ENCODE results near the gene RABGGTA.
A peak's percentile ranks its signal among the peaks of the same experiment; 100 is the strongest.

Gene RABGGTA

DNA sequence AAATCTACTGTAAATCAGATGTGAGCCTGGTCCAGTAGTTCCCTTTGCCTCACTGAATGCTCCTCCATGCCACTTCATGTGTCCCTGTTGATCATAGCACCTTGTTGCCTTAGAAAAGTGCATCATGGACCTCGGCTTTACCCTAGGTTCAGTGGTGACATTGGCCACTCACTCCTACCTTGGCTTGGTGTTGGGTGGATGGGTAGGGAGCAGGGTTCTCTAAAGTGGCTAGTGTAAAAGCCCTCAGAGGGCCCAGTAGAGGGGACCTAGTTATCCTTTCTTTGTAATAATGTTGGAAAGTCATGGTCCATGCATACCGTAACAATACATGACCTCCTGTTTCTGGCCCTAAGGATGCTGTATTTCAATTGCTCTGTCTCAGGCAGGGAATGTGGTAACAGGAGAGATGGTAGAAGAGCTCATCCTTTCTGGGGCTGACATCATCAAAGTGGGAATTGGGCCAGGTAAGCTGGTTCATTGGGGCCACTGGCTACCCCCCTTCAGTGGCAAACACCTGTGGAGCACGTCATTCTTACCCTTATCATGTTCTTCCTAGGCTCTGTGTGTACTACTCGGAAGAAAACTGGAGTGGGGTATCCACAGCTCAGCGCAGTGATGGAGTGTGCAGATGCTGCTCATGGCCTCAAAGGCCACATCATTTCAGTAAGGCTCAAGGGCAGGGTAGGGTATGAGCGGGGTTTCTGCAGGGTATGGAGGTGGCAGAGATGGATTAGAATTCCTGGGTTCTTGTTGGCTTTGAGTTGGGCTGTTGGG lies 34.5 kb downstream of the RABGGTA start:
- WGBS (ENCODE audit: extremely low coverage, insufficient coverage, insufficient read length), result no CpG with 5 or more reads among the region's 6 CpGs
- no peak overlapping the region for H3K18ac ChIP-seq (ENCODE audit: low read length)
- H3K14ac ChIP-seq (ENCODE audit: low read length), result no peak overlapping the region
- no peak overlapping the region for H3K9ac ChIP-seq (ENCODE audit: low read length)
- no peak overlapping the region for H2BK120ac ChIP-seq (ENCODE audit: insufficient read depth, low read length, poor library complexity)
- peaks cover 8% of the 10 kb centered on the region for H3K79me2 ChIP-seq (ENCODE audit: control insufficient read depth, insufficient read depth, low read length, poor library complexity)
- H3K4me3 ChIP-seq (ENCODE audit: low read depth, low read length), result no peak overlapping the region
- H4K91ac ChIP-seq (ENCODE audit: low read depth, low read length), result no peak overlapping the region
- H2BK5ac ChIP-seq (ENCODE audit: low read depth, low read length, poor library complexity), result no peak overlapping the region
- no peak overlapping the region for H3K4me2 ChIP-seq (ENCODE audit: low read length)
- no peak overlapping the region for H3K27ac ChIP-seq (ENCODE audit: low read depth, low read length)
- DNase-seq, result no peak
- no peak overlapping the region for H4K12ac ChIP-seq (ENCODE audit: low read depth, low read length)
- no peak overlapping the region for H4K8ac ChIP-seq (ENCODE audit: low read depth, low read length)
- H2AFZ ChIP-seq (ENCODE audit: insufficient read depth, low read length, poor library complexity), result no peak overlapping the region
- peaks cover 26 to 47% of the 10 kb centered on the region in 2 experiments for H3K36me3 ChIP-seq (ENCODE audit: control insufficient read depth in 1 of 2, insufficient read depth in 2 of 2, low read length in 2 of 2)
- no peak overlapping the region for H3K23ac ChIP-seq (ENCODE audit: low read length)
- H3K4ac ChIP-seq (ENCODE audit: low read depth, low read length), result no peak overlapping the region
- peaks cover 7 to 17% of the 10 kb centered on the region in 2 experiments for H3K4me1 ChIP-seq (ENCODE audit: control insufficient read depth in 1 of 2, insufficient read depth in 2 of 2, low read length in 2 of 2)
- H3K79me1 ChIP-seq (ENCODE audit: low read length), result peaks cover 14% of the 10 kb centered on the region
- H2AK5ac ChIP-seq (ENCODE audit: low read length), result no peak overlapping the region
- H3K27me3 ChIP-seq (ENCODE audit: insufficient read depth, low read length), result no peaks in the 10 kb centered on the region
- no peak overlapping the region for H2BK12ac ChIP-seq (ENCODE audit: low read length)
- peaks cover 4% of the 10 kb centered on the region for H3K9me3 ChIP-seq (ENCODE audit: insufficient read depth, low read depth, low read length)

DNA sequence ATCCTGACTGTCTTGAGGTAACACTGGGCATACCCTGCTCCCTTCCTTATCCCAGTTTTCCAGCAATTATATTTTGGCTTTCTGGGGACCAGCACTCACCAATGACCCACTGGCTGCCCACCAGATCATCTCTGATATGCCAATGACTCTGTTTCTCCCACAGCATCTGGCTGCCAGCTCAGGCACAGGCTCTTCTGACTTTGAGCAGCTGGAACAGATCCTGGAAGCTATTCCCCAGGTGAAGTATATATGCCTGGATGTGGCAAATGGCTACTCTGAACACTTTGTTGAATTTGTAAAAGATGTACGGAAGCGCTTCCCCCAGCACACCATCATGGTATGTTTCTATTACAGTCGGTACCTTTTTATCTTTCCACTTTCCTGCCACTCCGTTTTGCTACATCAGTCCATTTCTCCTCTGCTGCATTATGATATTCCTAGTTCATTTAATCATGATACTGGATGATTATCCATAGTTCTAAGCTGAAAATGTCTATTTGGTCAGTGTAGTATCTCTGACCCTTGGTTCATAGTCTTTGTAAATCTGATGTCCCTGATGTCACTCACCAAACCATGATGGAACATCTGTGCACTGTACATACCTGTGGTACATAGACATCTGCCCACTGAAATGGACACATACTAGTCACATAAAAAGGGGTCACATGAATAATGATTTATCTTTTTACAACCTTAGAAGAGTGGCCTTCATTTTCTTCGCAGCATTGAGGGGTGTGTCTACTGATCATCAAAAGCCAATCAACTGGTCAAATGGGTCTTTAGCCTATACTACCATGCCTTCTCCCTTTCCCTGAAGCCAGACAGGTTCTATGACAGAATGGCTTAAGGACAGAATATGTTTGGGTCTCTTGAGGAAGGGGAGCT lies 35.4 kb downstream of the RABGGTA start:
- DNase-seq, result no peak
- no peak overlapping the region for H2BK12ac ChIP-seq (ENCODE audit: low read length)
- no peak overlapping the region for H3K4me2 ChIP-seq (ENCODE audit: low read length)
- no peak overlapping the region for H3K18ac ChIP-seq (ENCODE audit: low read length)
- H2BK5ac ChIP-seq (ENCODE audit: low read depth, low read length, poor library complexity), result no peak overlapping the region
- H2AFZ ChIP-seq (ENCODE audit: insufficient read depth, low read length, poor library complexity), result no peak overlapping the region
- no peak overlapping the region for H4K12ac ChIP-seq (ENCODE audit: low read depth, low read length)
- H4K91ac ChIP-seq (ENCODE audit: low read depth, low read length), result no peak overlapping the region
- peaks cover 7 to 15% of the 10 kb centered on the region in 2 experiments for H3K4me1 ChIP-seq (ENCODE audit: control insufficient read depth in 1 of 2, insufficient read depth in 2 of 2, low read length in 2 of 2)
- H3K4ac ChIP-seq (ENCODE audit: low read depth, low read length), result no peak overlapping the region
- no peak overlapping the region for H2AK5ac ChIP-seq (ENCODE audit: low read length)
- H3K79me1 ChIP-seq (ENCODE audit: low read length), result peaks cover 16% of the 10 kb centered on the region
- WGBS (ENCODE audit: extremely low coverage, insufficient coverage, insufficient read length), result no CpG with 5 or more reads among the region's 5 CpGs
- peaks cover 13% of the 10 kb centered on the region for H3K79me2 ChIP-seq (ENCODE audit: control insufficient read depth, insufficient read depth, low read length, poor library complexity)
- peaks cover 25 to 45% of the 10 kb centered on the region in 2 experiments for H3K36me3 ChIP-seq (ENCODE audit: control insufficient read depth in 1 of 2, insufficient read depth in 2 of 2, low read length in 2 of 2)
- H3K9ac ChIP-seq (ENCODE audit: low read length), result no peak overlapping the region
- no peak overlapping the region for H3K27ac ChIP-seq (ENCODE audit: low read depth, low read length)
- H3K9me3 ChIP-seq (ENCODE audit: insufficient read depth, low read depth, low read length), result peaks cover 4% of the 10 kb centered on the region
- no peak overlapping the region for H3K23ac ChIP-seq (ENCODE audit: low read length)
- no peaks in the 10 kb centered on the region for H3K27me3 ChIP-seq (ENCODE audit: insufficient read depth, low read length)
- no peak overlapping the region for H3K4me3 ChIP-seq (ENCODE audit: low read depth, low read length)
- H4K8ac ChIP-seq (ENCODE audit: low read depth, low read length), result no peak overlapping the region
- no peak overlapping the region for H2BK120ac ChIP-seq (ENCODE audit: insufficient read depth, low read length, poor library complexity)
- H3K14ac ChIP-seq (ENCODE audit: low read length), result no peak overlapping the region

DNA sequence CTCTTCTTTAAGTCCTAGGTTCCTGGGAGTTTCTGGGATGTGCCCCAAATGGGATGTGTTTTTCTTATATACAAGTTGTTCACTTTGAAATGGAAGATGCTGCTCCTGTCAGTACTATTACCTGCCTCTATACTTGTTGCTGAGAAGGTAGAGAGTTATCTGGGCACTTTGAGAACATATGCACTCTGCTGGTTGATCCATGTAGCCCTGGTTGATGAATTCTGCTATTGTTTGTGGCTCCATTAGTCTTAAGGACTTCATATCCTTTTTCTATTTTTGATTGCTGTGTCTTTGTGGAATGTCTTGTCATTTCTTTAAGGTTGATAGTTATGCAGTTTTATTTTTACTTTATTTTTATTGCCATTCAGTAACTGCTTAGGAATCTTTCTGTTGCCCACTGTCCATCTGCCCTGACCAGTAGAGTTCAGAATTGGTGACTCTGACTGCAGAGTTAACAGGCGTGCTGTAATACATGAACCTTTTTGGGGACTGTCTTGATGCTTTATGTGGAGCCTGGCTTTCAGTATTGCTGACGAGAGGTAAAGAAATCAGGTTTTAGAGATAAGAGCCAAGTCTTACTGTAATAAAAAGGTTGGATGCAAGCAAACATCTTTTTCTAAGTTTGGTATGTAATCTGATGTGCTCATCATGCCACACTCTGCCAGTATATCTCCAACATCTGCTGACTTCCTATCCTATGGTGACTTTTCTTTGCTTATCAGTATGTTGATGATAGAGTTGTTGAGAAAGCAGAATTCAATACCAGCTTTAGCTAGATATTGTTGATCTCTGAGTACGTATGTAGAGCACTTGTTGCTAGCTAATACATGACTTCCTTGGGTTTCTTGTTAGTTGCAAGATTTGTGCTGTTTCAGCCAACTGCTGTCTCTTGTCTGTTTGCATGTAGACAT lies 37.0 kb downstream of the RABGGTA start:
- Histone ChIP-seq H3K4me1 (ENCODE audit: control insufficient read depth in 1 of 2, insufficient read depth in 2 of 2, low read length in 2 of 2) (peaks cover 8 to 15% of the 10 kb centered on the region in 2 experiments), H4K91ac (ENCODE audit: low read depth, low read length) (no peak overlapping the region), H3K14ac (ENCODE audit: low read length) (no peak overlapping the region), H3K4ac (ENCODE audit: low read depth, low read length) (no peak overlapping the region), H3K18ac (ENCODE audit: low read length) (no peak overlapping the region), H3K9ac (ENCODE audit: low read length) (no peak overlapping the region), H4K8ac (ENCODE audit: low read depth, low read length) (no peak overlapping the region), H4K12ac (ENCODE audit: low read depth, low read length) (no peak overlapping the region), H3K23ac (ENCODE audit: low read length) (no peak overlapping the region), H2BK120ac (ENCODE audit: insufficient read depth, low read length, poor library complexity) (no peak overlapping the region), H3K9me3 (ENCODE audit: insufficient read depth, low read depth, low read length) (no peaks in the 10 kb centered on the region), H2BK12ac (ENCODE audit: low read length) (no peak overlapping the region), H3K36me3 (ENCODE audit: control insufficient read depth in 1 of 2, insufficient read depth in 2 of 2, low read length in 2 of 2) (peaks cover 17 to 33% of the 10 kb centered on the region in 2 experiments), H2AK5ac (ENCODE audit: low read length) (no peak overlapping the region), H3K27ac (ENCODE audit: low read depth, low read length) (no peak overlapping the region), H3K27me3 (ENCODE audit: insufficient read depth, low read length) (no peaks in the 10 kb centered on the region), H2AFZ (ENCODE audit: insufficient read depth, low read length, poor library complexity) (no peak overlapping the region), H3K79me1 (ENCODE audit: low read length) (peaks cover 16% of the 10 kb centered on the region), H3K79me2 (ENCODE audit: control insufficient read depth, insufficient read depth, low read length, poor library complexity) (peaks cover 15% of the 10 kb centered on the region), H3K4me3 (ENCODE audit: low read depth, low read length) (no peak overlapping the region), H3K4me2 (ENCODE audit: low read length) (no peak overlapping the region), H2BK5ac (ENCODE audit: low read depth, low read length, poor library complexity) (no peak overlapping the region)
- no CpG with 5 or more reads among the region's 3 CpGs for WGBS (ENCODE audit: extremely low coverage, insufficient coverage, insufficient read length)
- no peak for DNase-seq

DNA sequence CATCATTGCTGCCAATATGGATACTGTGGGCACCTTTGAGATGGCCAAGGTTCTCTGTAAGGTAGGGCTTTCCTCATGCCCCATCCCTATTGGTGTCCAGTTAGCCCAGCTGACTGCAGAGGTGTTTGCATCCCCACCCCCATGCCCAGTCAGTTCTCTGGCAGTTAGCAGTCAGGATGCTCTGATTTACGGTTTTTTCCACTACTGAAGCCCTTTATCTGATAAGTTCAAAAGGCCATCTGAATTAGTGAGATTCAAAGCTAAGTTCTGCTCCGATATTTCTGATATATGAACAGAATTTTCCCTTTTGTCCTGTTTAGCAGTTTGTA lies 37.9 kb downstream of the RABGGTA start:
- Histone ChIP-seq H3K4me2 (ENCODE audit: low read length) (peak overlapping the region; percentile 84), H3K14ac (ENCODE audit: low read length) (no peak overlapping the region), H3K9me3 (ENCODE audit: insufficient read depth, low read depth, low read length) (no peaks in the 10 kb centered on the region), H3K9ac (ENCODE audit: low read length) (no peak overlapping the region), H3K4me3 (ENCODE audit: low read depth, low read length) (no peak overlapping the region), H3K27ac (ENCODE audit: low read depth, low read length) (no peak overlapping the region), H3K23ac (ENCODE audit: low read length) (no peak overlapping the region), H3K79me1 (ENCODE audit: low read length) (peaks cover 16% of the 10 kb centered on the region), H3K4ac (ENCODE audit: low read depth, low read length) (no peak overlapping the region), H3K18ac (ENCODE audit: low read length) (no peak overlapping the region), H3K36me3 (ENCODE audit: control insufficient read depth in 1 of 2, insufficient read depth in 2 of 2, low read length in 2 of 2) (peaks cover 14 to 27% of the 10 kb centered on the region in 2 experiments), H2BK120ac (ENCODE audit: insufficient read depth, low read length, poor library complexity) (no peak overlapping the region), H2BK5ac (ENCODE audit: low read depth, low read length, poor library complexity) (no peak overlapping the region), H3K4me1 (ENCODE audit: control insufficient read depth in 1 of 2, insufficient read depth in 2 of 2, low read length in 2 of 2) (peaks cover 8 to 13% of the 10 kb centered on the region in 2 experiments), H4K8ac (ENCODE audit: low read depth, low read length) (peak overlapping the region; percentile 94), H2BK12ac (ENCODE audit: low read length) (no peak overlapping the region), H4K12ac (ENCODE audit: low read depth, low read length) (no peak overlapping the region), H3K27me3 (ENCODE audit: insufficient read depth, low read length) (no peaks in the 10 kb centered on the region), H3K79me2 (ENCODE audit: control insufficient read depth, insufficient read depth, low read length, poor library complexity) (peaks cover 15% of the 10 kb centered on the region), H2AK5ac (ENCODE audit: low read length) (peak overlapping the region; percentile 49), H2AFZ (ENCODE audit: insufficient read depth, low read length, poor library complexity) (no peak overlapping the region), H4K91ac (ENCODE audit: low read depth, low read length) (peak overlapping the region; percentile 16)
- WGBS (ENCODE audit: extremely low coverage, insufficient coverage, insufficient read length), result no CpG with 5 or more reads among the region's 2 CpGs
- peak in 1 of 2 donors; percentile 12 for DNase-seq
